LHCN-M2 (cell line): ENCODE data around the gene OR2G6. TPM values are rescaled to one million over a fixed set of nuclear protein-coding genes. Genes with fewer than 3 reads are reported as not detected.
"Not testable (repeated sequence)": the region's sequence is repeated elsewhere in the genome, so short reads cannot be mapped to it uniquely, and the experiment has no call there.

Experiments used
- DNase-seq: peaks from one replicate; pipeline ENCODE4 v3.0.0-alpha.2; 2012; ENCODE audit warnings: low read depth
- polyA plus RNA-seq: library from polyadenylated mRNA; unstranded; fragments of >200 nt; gene quantifications from one replicate; pipeline ENCODE4 v1.2.1, GENCODE V29; 2012; ENCODE audit warnings: missing spikeins
- total RNA-seq: library from RNA; depleted of rRNA; stranded (reverse); fragments of >200 nt; gene quantifications from 2 replicates; pipeline ENCODE4 v1.2.3, GENCODE V29; 2014; rRNA removed

The OR2G6 gene
- total RNA-seq: not detected in 2 replicates
- not detected for polyA plus RNA-seq

- DNase-seq: not testable (repeated sequence)
These were observed at the start of gene OR2G6 for GRCh38 chr1:248507773-248508172. Gene OR2G6, plus strand, starts transcription at chr1:248508073. Its CDS starts 13,574 bp downstream, at chr1:248521647.

GRCh38 chr1:248459117-248459516, 48.8 kb upstream of the OR2G6 start:
- DNase-seq: not testable (repeated sequence)

DNA sequence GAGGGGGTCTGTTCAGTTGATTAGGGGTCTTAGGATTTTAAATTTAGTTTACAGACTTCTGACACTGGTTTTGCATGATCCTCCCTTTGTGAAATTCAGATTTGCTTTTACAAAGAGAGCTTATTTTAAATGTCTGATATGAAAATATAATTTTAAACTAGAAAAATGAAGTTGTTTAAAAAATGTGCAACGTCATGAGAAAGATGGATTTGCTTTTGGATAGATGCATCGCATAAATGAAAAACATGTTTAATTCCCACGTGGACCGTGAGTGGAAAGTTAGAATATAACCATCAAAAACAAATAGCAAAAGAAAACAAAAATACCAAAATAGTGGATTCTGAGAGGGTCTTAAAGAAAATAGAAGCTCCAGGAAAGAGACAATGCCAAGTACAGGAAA, 36.7 kb upstream of the OR2G6 start:
- DNase-seq: no peak

- DNase-seq: not testable (repeated sequence)
These were observed 35.8 kb upstream of the OR2G6 start for GRCh38 chr1:248472111-248472510.

- DNase-seq: not testable (repeated sequence)
These were observed 34.8 kb upstream of the OR2G6 start, which contains the start of gene OR2T3 for GRCh38 chr1:248473051-248473450. Gene OR2T3, plus strand, starts transcription at chr1:248473351. Its CDS starts 0 bp downstream, at chr1:248473351.

DNA sequence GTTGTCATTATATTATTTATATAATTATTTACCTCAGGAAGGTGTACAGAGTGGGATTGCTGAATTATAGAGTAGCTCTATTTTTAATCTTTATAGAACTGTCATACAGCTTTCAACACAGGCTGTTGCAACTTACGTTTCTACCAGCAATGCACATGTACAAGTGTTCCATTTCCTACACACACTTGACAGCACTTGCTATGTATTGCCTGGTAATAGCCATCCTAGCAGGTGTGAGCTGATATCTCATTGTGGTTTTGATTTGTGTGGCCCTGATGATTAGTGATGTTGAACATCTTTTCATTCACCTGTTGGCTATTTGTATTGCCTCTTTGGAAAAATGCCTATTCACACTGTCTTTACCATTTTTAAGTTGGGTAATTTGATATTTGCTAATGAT, 32.2 kb upstream of the OR2G6 start:
- not testable (repeated sequence) for DNase-seq

GRCh38 chr1:248481686-248482579, 25.9 kb upstream of the OR2G6 start:
- DNase-seq: not testable (repeated sequence)

- not testable (repeated sequence) for DNase-seq
These were observed 19.6 kb upstream of the OR2G6 start, which contains the start of gene OR2T5 for GRCh38 chr1:248488289-248488688. Gene OR2T5, plus strand, starts transcription at chr1:248488589. Its CDS starts 0 bp downstream, at chr1:248488589.

DNA sequence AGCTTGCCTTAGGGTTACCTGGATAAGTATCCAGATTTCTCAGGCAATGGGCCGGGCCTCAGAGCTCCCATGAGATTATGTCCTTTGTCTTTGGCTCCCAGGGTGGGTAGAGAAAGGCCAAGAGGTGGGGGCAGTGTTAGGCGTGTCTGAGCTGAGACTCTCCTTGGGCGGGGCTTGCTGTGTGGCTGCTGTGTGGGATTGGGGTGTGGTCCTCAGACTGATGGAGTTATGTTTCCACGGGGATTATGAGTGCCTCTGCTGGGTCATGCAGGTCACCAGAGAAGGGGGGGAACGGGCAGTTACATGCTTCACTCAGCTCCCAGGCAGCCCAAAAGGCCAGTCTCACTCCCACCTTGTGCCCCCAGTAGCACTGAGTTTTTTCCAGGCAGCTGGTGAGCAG, 11.2 kb upstream of the OR2G6 start:
- DNase-seq: not testable (repeated sequence)

DNA sequence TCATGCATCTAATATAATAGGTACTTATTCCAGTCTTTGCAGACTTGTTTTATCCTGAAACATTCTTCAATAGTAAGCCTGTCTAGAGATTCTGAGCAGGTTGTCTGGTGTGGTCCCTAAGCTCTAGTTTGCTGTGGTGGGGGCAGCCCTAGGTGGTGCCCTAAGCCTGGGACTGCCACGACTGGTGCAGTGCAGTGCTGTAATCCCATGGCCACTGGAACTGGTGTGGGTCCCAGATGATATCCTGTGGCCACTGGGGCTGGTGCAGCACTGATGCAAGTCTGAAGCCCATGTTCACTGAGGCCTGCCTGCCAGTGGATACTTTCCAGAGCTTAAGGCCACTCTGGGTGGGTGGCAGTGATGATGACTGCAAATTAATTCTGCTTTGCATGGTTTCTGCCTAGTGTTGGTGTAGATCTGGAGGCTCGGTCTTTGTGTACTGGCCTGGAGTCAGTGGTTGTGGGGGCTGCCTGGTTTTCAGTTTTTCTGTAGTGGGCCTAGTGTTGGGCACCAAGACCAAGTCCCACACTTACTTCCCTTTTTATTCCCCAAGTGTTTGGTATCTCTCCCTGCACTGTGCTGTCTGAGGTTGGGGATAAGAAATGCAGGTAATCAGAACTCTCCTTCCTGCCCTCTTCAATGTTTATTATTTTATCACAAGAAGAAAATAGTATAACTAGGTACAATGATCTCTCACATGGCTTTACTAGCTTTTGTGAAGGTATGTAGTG, 7.4 kb upstream of the OR2G6 start:
- DNase-seq: not testable (repeated sequence)

GRCh38 chr1:248510217-248510616, 2.3 kb downstream of the OR2G6 start:
- DNase-seq: not testable (repeated sequence)

DNA sequence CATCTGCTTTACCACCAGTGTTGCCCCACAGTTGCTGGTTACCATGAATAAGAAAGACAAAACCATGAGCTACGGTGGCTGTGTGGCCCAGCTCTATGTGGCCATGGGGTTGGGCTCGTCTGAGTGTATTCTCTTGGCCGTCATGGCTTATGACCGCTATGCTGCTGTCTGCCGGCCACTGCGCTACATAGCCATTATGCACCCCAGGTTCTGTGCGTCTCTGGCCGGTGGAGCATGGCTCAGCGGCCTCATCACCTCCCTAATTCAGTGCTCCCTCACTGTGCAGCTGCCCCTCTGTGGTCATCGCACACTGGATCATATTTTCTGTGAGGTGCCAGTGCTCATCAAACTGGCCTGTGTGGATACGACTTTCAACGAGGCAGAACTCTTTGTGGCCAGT, 14.0 kb downstream of the OR2G6 start:
- no peak for DNase-seq

DNA sequence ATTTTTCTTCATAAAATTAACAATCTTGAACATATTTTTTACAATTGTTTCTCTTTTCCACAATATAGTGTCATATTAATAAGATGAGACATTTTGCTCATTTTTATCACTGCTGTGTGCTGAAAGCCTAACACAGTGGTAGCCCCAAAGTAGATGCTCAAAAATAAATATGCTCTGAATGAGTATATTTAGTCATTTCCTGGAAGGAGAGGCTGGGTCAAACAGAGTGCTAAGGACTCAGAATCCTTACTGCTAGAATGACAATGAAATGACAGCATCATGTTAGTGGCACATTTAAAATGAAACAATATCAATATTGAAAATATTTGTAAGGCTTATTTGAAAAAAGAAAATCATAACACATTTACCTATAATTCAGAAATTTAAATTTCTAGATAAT, 29.6 kb downstream of the OR2G6 start:
- DNase-seq: not testable (repeated sequence)

GRCh38 chr1:248547383-248547782, 39.5 kb downstream of the OR2G6 start:
- DNase-seq: not testable (repeated sequence)

DNA sequence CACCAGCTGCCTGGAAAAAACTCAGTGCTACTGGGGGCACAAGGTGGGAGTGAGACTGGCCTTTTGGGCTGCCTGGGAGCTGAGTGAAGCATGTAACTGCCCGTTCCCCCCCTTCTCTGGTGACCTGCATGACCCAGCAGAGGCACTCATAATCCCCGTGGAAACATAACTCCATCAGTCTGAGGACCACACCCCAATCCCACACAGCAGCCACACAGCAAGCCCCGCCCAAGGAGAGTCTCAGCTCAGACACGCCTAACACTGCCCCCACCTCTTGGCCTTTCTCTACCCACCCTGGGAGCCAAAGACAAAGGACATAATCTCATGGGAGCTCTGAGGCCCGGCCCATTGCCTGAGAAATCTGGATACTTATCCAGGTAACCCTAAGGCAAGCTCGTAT, 43.2 kb downstream of the OR2G6 start:
- DNase-seq: not testable (repeated sequence)

DNA sequence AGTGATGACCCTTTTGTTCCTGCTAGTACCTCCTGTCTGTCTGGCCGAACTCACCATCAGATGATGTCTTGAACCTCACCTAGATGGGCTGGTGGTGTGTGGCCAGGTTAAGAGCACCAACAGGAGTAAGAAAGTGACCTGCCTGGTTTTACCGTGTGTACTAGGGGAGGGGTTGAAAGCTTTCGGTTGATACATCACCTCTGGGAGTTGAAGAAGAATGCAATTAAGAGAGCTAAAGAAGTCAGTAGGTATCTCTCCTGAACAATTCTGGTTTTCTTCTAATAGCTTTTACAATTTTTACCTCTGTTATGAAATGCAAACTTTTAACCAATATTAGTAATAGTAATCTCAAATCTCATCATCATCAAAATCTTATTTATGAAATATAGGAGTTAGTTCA, 54.8 kb downstream of the OR2G6 start, which contains the start of gene OR2T29:
OR2T29 (minus strand) TSS at position 101 of the 400 bp plus-strand sequence. CDS start 3,281 bp downstream, outside the sequence.
- not testable (repeated sequence) for DNase-seq

GRCh38 chr1:248565530-248566373, 57.9 kb downstream of the OR2G6 start:
- DNase-seq: not testable (repeated sequence)

DNA sequence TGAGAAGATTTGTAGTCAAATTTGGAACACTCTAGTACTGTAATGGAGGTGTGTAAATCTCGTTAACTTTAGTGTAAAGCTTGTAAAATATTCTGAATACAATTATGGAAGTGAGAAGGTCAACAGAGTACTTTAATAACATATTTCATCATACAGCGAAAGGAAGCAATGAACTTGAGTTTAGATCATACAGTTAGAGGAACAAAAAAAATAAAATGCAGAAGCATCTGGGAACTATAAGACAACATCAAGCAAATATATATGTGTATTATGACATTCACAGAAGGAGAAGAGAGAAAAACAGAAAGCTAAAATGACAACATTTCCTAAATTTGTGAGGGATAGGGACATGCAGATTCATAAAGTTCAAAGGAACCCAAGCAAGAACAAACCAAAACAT, 61.2 kb downstream of the OR2G6 start:
- DNase-seq: not testable (repeated sequence)

- not testable (repeated sequence) for DNase-seq
These were observed 62.9 kb downstream of the OR2G6 start for GRCh38 chr1:248570811-248571210.

GRCh38 chr1:248572049-248572448, 64.2 kb downstream of the OR2G6 start:
- not testable (repeated sequence) for DNase-seq

GRCh38 chr1:248573856-248574255, 66.0 kb downstream of the OR2G6 start:
- DNase-seq: not testable (repeated sequence)
